Gastrocnemius medialis (tissue), 4 donors: Measurements from ENCODE around the gene ANKMY1. TPM values are rescaled to one million over a fixed set of nuclear protein-coding genes. Genes with fewer than 3 reads are reported as not detected.

Experiments used
- ATAC-seq, 2 donors: fragments of 150-250 bp; one replicate each; pipeline ENCODE4 v1.9.1; 2016
- DNase-seq, 2 donors: peaks; one replicate each; pipeline ENCODE4 v3.0.0-alpha.2; 2019
- H3K27ac ChIP-seq, 4 donors: fragments of 200-600 bp; sonication (generic); 1 replicate in 1 of 4; 2 replicates in 3 of 4; pipeline ENCODE4 v1.5.1; 2016 to 2018; ENCODE audit warnings: mild to moderate bottlenecking in 2 of 4, moderate library complexity in 1 of 4
- H3K27me3 ChIP-seq, 3 donors: fragments of 200-600 bp; sonication (generic) in 2 of 3; 1 replicate in 1 of 3; 2 replicates in 2 of 3; pipeline versions ENCODE4 v1.5.1 to v1.6.0; 2016 to 2019; ENCODE audit warnings: mild to moderate bottlenecking in 1 of 3, moderate library complexity in 1 of 3
- H3K36me3 ChIP-seq, 2 donors: fragments of 200-600 bp; sonication (generic) in 1 of 2; one replicate each; pipeline ENCODE4 v1.5.1; 2017 to 2018
- H3K4me1 ChIP-seq, 2 donors: fragments of 200-600 bp; sonication (generic) in 1 of 2; one replicate each; pipeline ENCODE4 v1.5.1; 2016 to 2017; ENCODE audit warnings: mild to moderate bottlenecking in 2 of 2
- H3K4me3 ChIP-seq, 4 donors: fragments of 200-600 bp; sonication (generic) in 3 of 4; 1 replicate in 1 of 4; 2 replicates in 3 of 4; pipeline ENCODE4 v1.5.1; 2016 to 2019; ENCODE audit warnings: mild to moderate bottlenecking in 2 of 4
- H3K9me3 ChIP-seq, 3 donors: fragments of 200-600 bp; sonication (generic) in 2 of 3; 1 replicate in 1 of 3; 2 replicates in 2 of 3; pipeline ENCODE4 v1.5.1; 2016 to 2019
- POLR2A ChIP-seq, 2 donors: fragments of 450-650 bp; IDR thresholded peaks; one replicate each; pipeline ENCODE4 v1.6.1; 2017; ENCODE audit warnings: antibody characterized with exemption in 2 of 2, mild to moderate bottlenecking in 2 of 2, moderate library complexity in 2 of 2
- in situ Hi-C, 4 donors: fragments of 200-750 bp; cut with MboI; loops; one replicate each; pipeline versions ENCODE4 v1.15.0 to v1.8.0; 2017; ENCODE audit warnings: low sequenced_read_pairs in 4 of 4
- intact Hi-C: fragments of 100-400 bp; cut with DNase I; formaldehyde crosslinking; loops from one replicate; pipeline ENCODE4 v1.15.1; 2023; ENCODE audit warnings: low total_unique reads
- total RNA-seq, 4 donors: library from RNA; depleted of rRNA; stranded (reverse); fragments of >200 nt; gene quantifications; one replicate each; pipeline versions ENCODE4 v1.1.0 to v1.2.3, GENCODE V29; 2016
- TF ChIP-seq, protein P1 (sequence below), 5 experiments: fragments of 450-650 bp in 3 of 5; fragments of 200-600 bp in 2 of 5; sonication (generic) in 2 of 5; IDR thresholded peaks in 4 of 5; conservative IDR thresholded peaks in 1 of 5; 1 replicate in 4 of 5; 2 replicates in 1 of 5; pipeline ENCODE4 v1.5.1; 2016 to 2019; ENCODE audit warnings: antibody characterized with exemption in 5 of 5, mild to moderate bottlenecking in 3 of 5, moderate library complexity in 3 of 5

ANKMY1 gene
- total RNA-seq, 4 donors from 2014 or later, result 3.3 to 9.0 (median 5.6) TPM

DNA sequence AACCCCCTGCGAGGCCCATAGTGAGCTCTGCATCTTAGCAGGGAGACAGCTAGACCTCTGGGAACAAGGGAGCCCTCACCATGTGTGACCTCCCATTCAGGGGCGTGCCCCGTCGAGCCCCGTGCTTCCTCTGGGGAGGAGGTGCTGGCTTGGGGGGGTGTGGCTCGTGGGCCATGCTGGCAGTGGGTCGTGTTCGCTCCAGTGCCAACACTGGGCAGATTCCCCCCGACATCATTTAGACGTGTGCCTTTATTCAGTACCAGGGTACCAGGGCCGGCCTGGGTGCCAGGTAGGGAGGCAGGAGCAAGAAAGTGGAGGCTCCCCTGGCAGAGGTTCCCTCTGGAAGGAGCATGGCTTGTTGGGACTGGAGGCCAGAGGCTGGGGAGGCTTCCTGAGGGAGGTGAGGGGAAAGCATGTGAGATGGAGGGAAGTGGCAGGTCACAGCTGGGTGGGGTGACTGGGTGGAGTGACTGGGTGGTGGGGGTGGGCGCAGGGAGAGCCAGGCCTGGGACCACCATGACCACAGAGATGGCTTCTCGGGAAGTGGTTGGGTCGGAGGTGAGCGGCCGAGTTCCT lies 107.2 kb downstream of the ANKMY1 start:
- Histone ChIP-seq H3K36me3 (no peaks in the 10 kb centered on the region), H3K4me3 (no peak overlapping the region), H3K4me1 (peaks cover 50 to 54% of the 10 kb centered on the region in 2 donors), H3K27me3 (no peaks in the 10 kb centered on the region), H3K9me3 (no peaks in the 10 kb centered on the region), H3K27ac (no peak overlapping the region)
- no peak for TF ChIP-seq POLR2A (IDR thresholded peaks at IDR 0.05)
- TF ChIP-seq, protein P1, sequence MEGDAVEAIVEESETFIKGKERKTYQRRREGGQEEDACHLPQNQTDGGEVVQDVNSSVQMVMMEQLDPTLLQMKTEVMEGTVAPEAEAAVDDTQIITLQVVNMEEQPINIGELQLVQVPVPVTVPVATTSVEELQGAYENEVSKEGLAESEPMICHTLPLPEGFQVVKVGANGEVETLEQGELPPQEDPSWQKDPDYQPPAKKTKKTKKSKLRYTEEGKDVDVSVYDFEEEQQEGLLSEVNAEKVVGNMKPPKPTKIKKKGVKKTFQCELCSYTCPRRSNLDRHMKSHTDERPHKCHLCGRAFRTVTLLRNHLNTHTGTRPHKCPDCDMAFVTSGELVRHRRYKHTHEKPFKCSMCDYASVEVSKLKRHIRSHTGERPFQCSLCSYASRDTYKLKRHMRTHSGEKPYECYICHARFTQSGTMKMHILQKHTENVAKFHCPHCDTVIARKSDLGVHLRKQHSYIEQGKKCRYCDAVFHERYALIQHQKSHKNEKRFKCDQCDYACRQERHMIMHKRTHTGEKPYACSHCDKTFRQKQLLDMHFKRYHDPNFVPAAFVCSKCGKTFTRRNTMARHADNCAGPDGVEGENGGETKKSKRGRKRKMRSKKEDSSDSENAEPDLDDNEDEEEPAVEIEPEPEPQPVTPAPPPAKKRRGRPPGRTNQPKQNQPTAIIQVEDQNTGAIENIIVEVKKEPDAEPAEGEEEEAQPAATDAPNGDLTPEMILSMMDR (IDR thresholded peaks at IDR 0.05 in 4 of 5, conservative IDR thresholded peaks at IDR 0.05 in 1 of 5), result no peak
- DNase-seq, result no peak
- intact Hi-C loops (no loop called here), in situ Hi-C loops (no loop called here)
- no peak for ATAC-seq

DNA sequence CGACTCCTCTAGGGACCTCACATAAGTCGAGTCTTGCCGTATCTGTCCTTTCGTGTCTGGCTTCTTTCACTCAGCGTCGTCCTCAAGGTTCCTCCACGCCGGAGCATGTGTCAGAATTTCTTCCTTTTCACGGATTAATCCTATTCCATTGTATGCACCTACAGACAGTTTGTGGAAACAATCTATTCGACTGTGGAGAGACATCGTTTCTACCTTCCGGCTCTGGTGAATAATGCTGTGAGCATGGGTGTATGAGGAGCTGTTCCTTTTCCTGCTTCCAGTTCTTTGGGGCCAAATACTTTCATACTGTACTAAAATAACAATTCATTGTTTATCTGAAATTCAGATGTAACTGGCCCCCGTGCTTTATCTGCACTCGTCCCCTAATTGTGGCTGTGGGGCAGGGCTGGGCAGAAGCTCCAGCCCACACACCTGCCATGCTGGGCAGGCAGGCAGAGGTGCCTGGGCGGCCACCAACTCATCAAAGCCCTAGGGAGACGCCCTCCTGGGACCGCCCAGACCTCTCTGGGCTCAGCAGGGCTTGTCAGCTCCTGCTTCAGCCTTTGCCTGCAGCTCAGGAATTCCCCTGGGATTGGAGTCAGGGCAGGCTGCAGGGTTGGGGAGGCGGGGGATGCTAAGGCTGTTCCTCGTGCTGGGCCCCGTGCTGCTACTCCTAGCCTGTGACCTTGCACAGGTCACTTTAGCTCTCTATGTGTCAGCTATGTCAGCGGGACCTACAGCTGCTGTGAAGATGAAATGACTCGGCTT lies 107.8 kb downstream of the ANKMY1 start:
- H3K4me1 ChIP-seq, result peaks cover 50 to 52% of the 10 kb centered on the region in 2 donors
- no peaks in the 10 kb centered on the region for H3K9me3 ChIP-seq
- no peaks in the 10 kb centered on the region for H3K36me3 ChIP-seq
- TF ChIP-seq, protein P1 (IDR thresholded peaks at IDR 0.05 in 4 of 5, conservative IDR thresholded peaks at IDR 0.05 in 1 of 5), result no peak
- TF ChIP-seq POLR2A (IDR thresholded peaks at IDR 0.05), result no peak
- intact Hi-C loops (no loop called here), in situ Hi-C loops (loop anchor here in 1 of 4 donors (25.0 kb wide), 1 partner anchor 213 kb away; no protein-coding TSS in a partner anchor)
- no peak for DNase-seq
- H3K27ac ChIP-seq, result no peak overlapping the region
- ATAC-seq, result no peak
- H3K4me3 ChIP-seq, result no peak overlapping the region
- H3K27me3 ChIP-seq, result no peaks in the 10 kb centered on the region

DNA sequence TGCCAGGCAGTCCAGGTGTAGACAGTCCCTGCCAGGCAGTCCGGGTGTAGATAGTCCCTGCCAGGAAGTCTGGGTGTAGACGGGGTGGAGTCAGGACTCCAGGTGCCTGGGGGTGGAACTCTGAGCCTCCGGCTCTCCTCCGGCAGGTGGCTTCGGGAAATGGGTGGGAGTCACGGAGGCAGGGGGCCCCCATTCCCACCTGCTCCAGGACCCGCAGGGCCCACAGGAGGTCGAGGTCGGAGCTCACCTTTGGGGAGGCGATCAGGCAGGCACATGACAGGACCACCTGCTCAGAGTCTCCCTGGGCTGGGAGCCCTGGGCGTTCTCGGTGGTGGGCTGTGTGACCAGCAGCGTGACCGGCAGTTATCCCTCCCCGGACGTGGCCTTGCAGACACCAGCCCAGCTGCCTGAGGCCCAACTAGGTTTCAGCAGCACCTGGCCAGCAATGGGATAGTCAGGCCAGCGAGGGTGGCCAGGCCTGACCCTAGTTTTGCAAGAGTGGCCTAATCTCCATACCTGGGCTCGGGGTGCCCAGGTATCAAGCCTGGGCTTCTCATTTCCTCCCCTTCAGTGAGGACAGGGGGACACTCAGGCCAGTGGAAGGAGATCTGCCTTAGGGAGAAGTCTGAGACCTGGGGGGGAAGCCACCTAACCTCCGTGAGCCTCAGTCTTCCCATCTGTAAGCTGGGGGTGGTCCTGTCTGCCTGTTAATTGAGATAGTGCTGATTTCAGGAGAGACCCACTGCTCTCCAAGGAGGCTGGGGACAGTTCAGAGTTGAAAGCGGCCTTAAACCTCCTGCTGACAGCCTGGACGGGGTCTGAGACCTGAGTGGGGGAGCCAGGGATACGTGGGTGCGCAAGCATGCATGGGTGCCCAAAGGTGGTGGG lies 109.2 kb downstream of the ANKMY1 start:
- H3K4me1 ChIP-seq, result peaks cover 48 to 59% of the 10 kb centered on the region in 2 donors
- no peak overlapping the region for H3K4me3 ChIP-seq
- no peaks in the 10 kb centered on the region for H3K9me3 ChIP-seq
- peak overlapping the region in 1 of 4 donors; percentile 30 for H3K27ac ChIP-seq
- ATAC-seq, result no peak
- H3K27me3 ChIP-seq, result no peaks in the 10 kb centered on the region
- no peak for DNase-seq
- intact Hi-C loops, result no loop called here
- in situ Hi-C loops, result loop anchor here in 1 of 4 donors (25.0 kb wide), 1 partner anchor 211 kb away; no protein-coding TSS in a partner anchor
- no peak for TF ChIP-seq POLR2A (IDR thresholded peaks at IDR 0.05)
- TF ChIP-seq, protein P1 (IDR thresholded peaks at IDR 0.05 in 4 of 5, conservative IDR thresholded peaks at IDR 0.05 in 1 of 5), result no peak
- H3K36me3 ChIP-seq, result no peaks in the 10 kb centered on the region

DNA sequence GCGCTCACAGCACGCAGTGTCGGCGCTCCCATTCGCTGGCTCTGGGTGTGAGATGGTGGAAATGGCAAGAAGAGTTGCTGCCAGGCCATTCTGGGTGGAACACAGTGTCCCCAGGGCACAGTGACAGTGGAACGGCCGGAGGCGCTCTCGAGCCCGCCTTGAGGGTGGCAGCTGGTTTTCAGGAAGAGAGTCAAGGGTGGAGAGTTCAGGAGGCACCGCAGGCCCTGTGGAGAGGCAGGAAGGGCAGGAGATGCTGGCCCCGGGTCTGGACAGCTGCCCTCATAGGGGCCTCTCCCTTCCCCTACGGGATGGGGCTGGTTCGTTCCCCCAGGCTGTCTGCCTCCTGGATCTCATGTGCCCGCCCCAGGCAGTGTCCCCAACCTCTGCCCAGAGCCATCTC lies 109.9 kb downstream of the ANKMY1 start:
- TF ChIP-seq, protein P1 (IDR thresholded peaks at IDR 0.05 in 4 of 5, conservative IDR thresholded peaks at IDR 0.05 in 1 of 5), result no peak
- TF ChIP-seq POLR2A (IDR thresholded peaks at IDR 0.05), result no peak
- H3K9me3 ChIP-seq, result no peaks in the 10 kb centered on the region
- peak overlapping the region in 2 of 4 donors; percentile 30 to 60 for H3K27ac ChIP-seq
- intact Hi-C loops (no loop called here), in situ Hi-C loops (loop anchor here in 1 of 4 donors (25.0 kb wide), 1 partner anchor 211 kb away; no protein-coding TSS in a partner anchor)
- DNase-seq, result no peak
- no peaks in the 10 kb centered on the region for H3K27me3 ChIP-seq
- no peak overlapping the region for H3K4me3 ChIP-seq
- ATAC-seq, result peak in 1 of 2 donors; percentile 12
- peaks cover 55 to 66% of the 10 kb centered on the region in 2 donors for H3K4me1 ChIP-seq
- H3K36me3 ChIP-seq, result no peaks in the 10 kb centered on the region
